Gastrocnemius medialis (tissue), 4 donors: ENCODE measurements around the gene NCOA7. TPM values are rescaled to one million over a fixed set of nuclear protein-coding genes. Genes with fewer than 3 reads are reported as not detected.

Experiments used
- ATAC-seq, 2 donors: fragments of 150-250 bp; one replicate each; pipeline ENCODE4 v1.9.1; 2016
- DNase-seq, 2 donors: peaks; one replicate each; pipeline ENCODE4 v3.0.0-alpha.2; 2019
- H3K27ac ChIP-seq, 4 donors: fragments of 200-600 bp; sonication (generic); 1 replicate in 1 of 4; 2 replicates in 3 of 4; pipeline ENCODE4 v1.5.1; 2016 to 2018; ENCODE audit warnings: mild to moderate bottlenecking in 2 of 4, moderate library complexity in 1 of 4
- H3K27me3 ChIP-seq, 3 donors: fragments of 200-600 bp; sonication (generic) in 2 of 3; 1 replicate in 1 of 3; 2 replicates in 2 of 3; pipeline versions ENCODE4 v1.5.1 to v1.6.0; 2016 to 2019; ENCODE audit warnings: mild to moderate bottlenecking in 1 of 3, moderate library complexity in 1 of 3
- H3K36me3 ChIP-seq, 2 donors: fragments of 200-600 bp; sonication (generic) in 1 of 2; one replicate each; pipeline ENCODE4 v1.5.1; 2017 to 2018
- H3K4me1 ChIP-seq, 2 donors: fragments of 200-600 bp; sonication (generic) in 1 of 2; one replicate each; pipeline ENCODE4 v1.5.1; 2016 to 2017; ENCODE audit warnings: mild to moderate bottlenecking in 2 of 2
- H3K4me3 ChIP-seq, 4 donors: fragments of 200-600 bp; sonication (generic) in 3 of 4; 1 replicate in 1 of 4; 2 replicates in 3 of 4; pipeline ENCODE4 v1.5.1; 2016 to 2019; ENCODE audit warnings: mild to moderate bottlenecking in 2 of 4
- H3K9me3 ChIP-seq, 3 donors: fragments of 200-600 bp; sonication (generic) in 2 of 3; 1 replicate in 1 of 3; 2 replicates in 2 of 3; pipeline ENCODE4 v1.5.1; 2016 to 2019
- POLR2A ChIP-seq, 2 donors: fragments of 450-650 bp; IDR thresholded peaks; one replicate each; pipeline ENCODE4 v1.6.1; 2017; ENCODE audit warnings: antibody characterized with exemption in 2 of 2, mild to moderate bottlenecking in 2 of 2, moderate library complexity in 2 of 2
- in situ Hi-C, 4 donors: fragments of 200-750 bp; cut with MboI; loops; one replicate each; pipeline versions ENCODE4 v1.15.0 to v1.8.0; 2017; ENCODE audit warnings: low sequenced_read_pairs in 4 of 4
- intact Hi-C: fragments of 100-400 bp; cut with DNase I; formaldehyde crosslinking; loops from one replicate; pipeline ENCODE4 v1.15.1; 2023; ENCODE audit warnings: low total_unique reads
- total RNA-seq, 4 donors: library from RNA; depleted of rRNA; stranded (reverse); fragments of >200 nt; gene quantifications; one replicate each; pipeline versions ENCODE4 v1.1.0 to v1.2.3, GENCODE V29; 2016
- TF ChIP-seq, protein P1 (sequence below), 5 experiments: fragments of 450-650 bp in 3 of 5; fragments of 200-600 bp in 2 of 5; sonication (generic) in 2 of 5; IDR thresholded peaks in 4 of 5; conservative IDR thresholded peaks in 1 of 5; 1 replicate in 4 of 5; 2 replicates in 1 of 5; pipeline ENCODE4 v1.5.1; 2016 to 2019; ENCODE audit warnings: antibody characterized with exemption in 5 of 5, mild to moderate bottlenecking in 3 of 5, moderate library complexity in 3 of 5

The NCOA7 gene
- total RNA-seq, 4 donors from 2014 or later, result 7.0 to 9.5 (median 9.2) TPM

GRCh38 chr6:125834348-125834747 lies 43.6 kb downstream of the NCOA7 start:
- H3K27me3 ChIP-seq, result no peaks in the 10 kb centered on the region
- H3K4me1 ChIP-seq, result peaks cover 0 to 13% of the 10 kb centered on the region in 2 donors
- no peak overlapping the region for H3K4me3 ChIP-seq
- ATAC-seq, result no peak
- intact Hi-C loops, result no loop called here
- no peaks in the 10 kb centered on the region for H3K9me3 ChIP-seq
- TF ChIP-seq POLR2A (IDR thresholded peaks at IDR 0.05), result no peak
- TF ChIP-seq, protein P1, sequence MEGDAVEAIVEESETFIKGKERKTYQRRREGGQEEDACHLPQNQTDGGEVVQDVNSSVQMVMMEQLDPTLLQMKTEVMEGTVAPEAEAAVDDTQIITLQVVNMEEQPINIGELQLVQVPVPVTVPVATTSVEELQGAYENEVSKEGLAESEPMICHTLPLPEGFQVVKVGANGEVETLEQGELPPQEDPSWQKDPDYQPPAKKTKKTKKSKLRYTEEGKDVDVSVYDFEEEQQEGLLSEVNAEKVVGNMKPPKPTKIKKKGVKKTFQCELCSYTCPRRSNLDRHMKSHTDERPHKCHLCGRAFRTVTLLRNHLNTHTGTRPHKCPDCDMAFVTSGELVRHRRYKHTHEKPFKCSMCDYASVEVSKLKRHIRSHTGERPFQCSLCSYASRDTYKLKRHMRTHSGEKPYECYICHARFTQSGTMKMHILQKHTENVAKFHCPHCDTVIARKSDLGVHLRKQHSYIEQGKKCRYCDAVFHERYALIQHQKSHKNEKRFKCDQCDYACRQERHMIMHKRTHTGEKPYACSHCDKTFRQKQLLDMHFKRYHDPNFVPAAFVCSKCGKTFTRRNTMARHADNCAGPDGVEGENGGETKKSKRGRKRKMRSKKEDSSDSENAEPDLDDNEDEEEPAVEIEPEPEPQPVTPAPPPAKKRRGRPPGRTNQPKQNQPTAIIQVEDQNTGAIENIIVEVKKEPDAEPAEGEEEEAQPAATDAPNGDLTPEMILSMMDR (IDR thresholded peaks at IDR 0.05 in 4 of 5, conservative IDR thresholded peaks at IDR 0.05 in 1 of 5), result no peak
- in situ Hi-C loops, result no loop called here
- H3K27ac ChIP-seq, result peak overlapping the region in 3 of 4 donors; percentile 24 to 70 (median 61)
- DNase-seq, result no peak
- H3K36me3 ChIP-seq, result no peaks in the 10 kb centered on the region

- intact Hi-C loops (no loop called here), in situ Hi-C loops (no loop called here)
- no peaks in the 10 kb centered on the region for H3K27me3 ChIP-seq
- ATAC-seq, result peak; percentile 49 to 61
- no peak for TF ChIP-seq POLR2A (IDR thresholded peaks at IDR 0.05)
- TF ChIP-seq, protein P1 (IDR thresholded peaks at IDR 0.05 in 4 of 5, conservative IDR thresholded peaks at IDR 0.05 in 1 of 5), result no peak
- H3K36me3 ChIP-seq, result no peaks in the 10 kb centered on the region
- H3K4me3 ChIP-seq, result no peak overlapping the region
- H3K27ac ChIP-seq, result peak overlapping the region; percentile 43 to 70 (median 60)
- H3K4me1 ChIP-seq, result peaks cover 0 to 13% of the 10 kb centered on the region in 2 donors
- DNase-seq, result no peak
- no peaks in the 10 kb centered on the region for H3K9me3 ChIP-seq
Measured at GRCh38 chr6:125835221-125835744, 44.5 kb downstream of the NCOA7 start.

DNA sequence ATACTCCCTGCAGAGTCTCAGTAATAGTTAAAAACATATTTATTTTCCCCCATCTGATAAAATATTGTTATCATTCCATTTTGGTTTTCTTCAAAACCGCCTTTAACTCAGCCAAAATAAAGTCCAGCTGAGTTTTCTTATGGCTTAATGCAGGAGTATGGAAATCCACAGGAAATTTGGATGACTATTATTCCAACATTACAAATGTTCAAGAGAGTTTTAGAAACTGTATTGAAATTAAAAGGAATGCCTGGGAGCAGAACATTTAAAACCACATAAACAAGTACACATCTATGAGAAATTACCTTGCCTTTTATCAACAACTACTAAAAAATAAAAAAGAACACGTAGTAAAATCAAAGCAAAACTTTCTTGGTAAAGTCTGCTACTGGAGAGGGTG lies 45.7 kb downstream of the NCOA7 start:
- ATAC-seq, result no peak
- Histone ChIP-seq H3K4me1 (peaks cover 0 to 13% of the 10 kb centered on the region in 2 donors), H3K4me3 (no peak overlapping the region), H3K27ac (no peak overlapping the region), H3K36me3 (no peaks in the 10 kb centered on the region), H3K27me3 (no peaks in the 10 kb centered on the region), H3K9me3 (no peaks in the 10 kb centered on the region)
- TF ChIP-seq, protein P1 (IDR thresholded peaks at IDR 0.05 in 4 of 5, conservative IDR thresholded peaks at IDR 0.05 in 1 of 5), result no peak
- TF ChIP-seq POLR2A (IDR thresholded peaks at IDR 0.05), result no peak
- intact Hi-C loops, result no loop called here
- in situ Hi-C loops, result no loop called here
- DNase-seq, result no peak

DNA sequence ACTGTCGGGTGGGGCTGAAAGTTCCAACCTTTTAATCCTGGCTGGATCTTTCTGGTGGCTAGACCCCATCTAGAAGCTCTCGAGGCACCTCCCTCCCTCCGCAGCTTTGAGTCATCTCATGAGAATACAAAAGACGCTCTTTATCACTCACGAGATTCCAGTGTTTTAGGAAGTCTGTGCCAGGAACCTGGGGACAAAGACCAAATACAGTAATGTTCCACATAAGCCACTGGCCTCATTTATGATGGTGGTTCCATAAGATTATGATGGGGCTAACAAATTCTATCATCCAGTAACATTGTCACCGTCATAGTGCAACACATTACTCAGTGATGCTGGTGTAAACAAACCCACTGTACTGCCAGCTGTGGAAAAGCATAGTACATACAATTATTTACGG lies 48.7 kb downstream of the NCOA7 start:
- TF ChIP-seq, protein P1 (IDR thresholded peaks at IDR 0.05 in 4 of 5, conservative IDR thresholded peaks at IDR 0.05 in 1 of 5), result no peak
- TF ChIP-seq POLR2A (IDR thresholded peaks at IDR 0.05), result no peak
- Histone ChIP-seq H3K36me3 (no peaks in the 10 kb centered on the region), H3K27me3 (no peaks in the 10 kb centered on the region), H3K4me1 (peaks cover 0 to 3% of the 10 kb centered on the region in 2 donors), H3K9me3 (no peaks in the 10 kb centered on the region), H3K4me3 (no peak overlapping the region), H3K27ac (peak overlapping the region; percentile 21 to 40 (median 31))
- DNase-seq (no peak), ATAC-seq (peak in 1 of 2 donors; percentile 42)
- in situ Hi-C loops, result no loop called here
- intact Hi-C loops, result no loop called here

- Histone ChIP-seq H3K27ac (peak overlapping the region; percentile 21 to 40 (median 31)), H3K4me1 (peaks cover 0 to 3% of the 10 kb centered on the region in 2 donors), H3K9me3 (no peaks in the 10 kb centered on the region), H3K4me3 (no peak overlapping the region), H3K27me3 (no peaks in the 10 kb centered on the region), H3K36me3 (no peaks in the 10 kb centered on the region)
- no peak for TF ChIP-seq POLR2A (IDR thresholded peaks at IDR 0.05)
- TF ChIP-seq, protein P1 (IDR thresholded peaks at IDR 0.05 in 4 of 5, conservative IDR thresholded peaks at IDR 0.05 in 1 of 5), result no peak
- intact Hi-C loops, result no loop called here
- in situ Hi-C loops, result no loop called here
- DNase-seq, result no peak
- ATAC-seq, result no peak
Measured at GRCh38 chr6:125839879-125840278, 49.1 kb downstream of the NCOA7 start.
